HAP-1 (cell line): Measurements from ENCODE around the gene ICAM1.

ENCODE experiments used
- DNase-seq, 2 experiments: peaks; one replicate each; pipeline ENCODE4 v3.0.0-alpha.2; 2016 to 2020; ENCODE audit warnings: low spot score in 2 of 2
- H3K27me3 ChIP-seq: fragments of 250-450 bp; sonication (Bioruptor Pico); 2 replicates; pipeline ENCODE4 v1.5.1; 2020; ENCODE audit warnings: low read depth, mild to moderate bottlenecking, moderate library complexity
- H3K36me3 ChIP-seq: fragments of 250-450 bp; sonication (Bioruptor Pico); replicated peaks from 2 replicates; pipeline ENCODE4 v1.5.1; 2020; ENCODE audit warnings: mild to moderate bottlenecking
- H3K4me1 ChIP-seq: fragments of 250-450 bp; sonication (Bioruptor Pico); 2 replicates; pipeline ENCODE4 v1.5.1; 2020; ENCODE audit warnings: mild to moderate bottlenecking
- H3K4me3 ChIP-seq: fragments of 250-450 bp; sonication (Bioruptor Pico); 2 replicates; pipeline ENCODE4 v1.5.1; 2020; ENCODE audit warnings: mild to moderate bottlenecking, moderate library complexity
- H3K9me3 ChIP-seq: fragments of 250-450 bp; sonication (Bioruptor Pico); 2 replicates; pipeline ENCODE4 v1.5.1; 2020; ENCODE audit warnings: mild to moderate bottlenecking, moderate library complexity
- in situ Hi-C: fragments of 300-500 bp; cut with MboI; formaldehyde crosslinking; loops from 3 replicates; pipeline ENCODE4 v1.14.3; 2020; ENCODE audit warnings: low sequenced_read_pairs, inconsistent platforms, mixed read lengths

ICAM1 gene

GRCh38 chr19:10321874-10322835 is 51.2 kb downstream of the ICAM1 start:
- Histone ChIP-seq H3K27me3 (no peaks in the 10 kb centered on the region), H3K4me3 (no peak overlapping the region), H3K9me3 (no peaks in the 10 kb centered on the region), H3K4me1 (no peaks in the 10 kb centered on the region), H3K36me3 (peaks cover 78% of the 10 kb centered on the region)
- in situ Hi-C loops: no loop called here
- no peak for DNase-seq

DNA sequence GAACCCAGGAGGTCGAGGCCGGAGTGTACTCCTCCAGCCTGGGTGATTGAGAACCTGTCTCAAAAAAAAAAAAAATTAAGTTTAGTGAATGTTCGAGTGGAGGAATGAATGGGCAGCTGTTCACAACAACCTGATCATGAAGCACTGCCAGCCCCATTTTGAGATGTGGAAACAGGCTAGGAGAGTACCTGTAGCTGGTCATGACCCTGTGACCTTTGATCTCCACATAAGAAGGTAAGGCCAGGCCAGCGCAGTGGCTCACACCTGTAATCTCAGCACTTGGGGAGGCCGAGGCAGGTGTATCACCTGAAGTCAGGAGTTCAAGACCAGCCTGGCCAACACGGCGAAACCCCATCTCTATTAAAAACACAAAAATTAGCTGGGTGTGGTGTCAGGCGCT is 54.8 kb downstream of the ICAM1 start:
- in situ Hi-C loops: no loop called here
- Histone ChIP-seq H3K9me3 (no peaks in the 10 kb centered on the region), H3K4me3 (no peak overlapping the region)

GRCh38 chr19:10327793-10328192 is 56.9 kb downstream of the ICAM1 start:
- Histone ChIP-seq H3K27me3 (no peaks in the 10 kb centered on the region), H3K4me3 (no peak overlapping the region), H3K36me3 (peaks cover 75% of the 10 kb centered on the region), H3K4me1 (no peaks in the 10 kb centered on the region; the same call in 1 of the 2 replicates), H3K9me3 (no peaks in the 10 kb centered on the region)
- in situ Hi-C loops: no loop called here
- DNase-seq: no peak

More for the DNA sequence above, 54.8 kb downstream of the ICAM1 start:
- no peak for DNase-seq
- no peaks in the 10 kb centered on the region for H3K27me3 ChIP-seq
- H3K36me3 ChIP-seq: peaks cover 91% of the 10 kb centered on the region
- no peaks in the 10 kb centered on the region for H3K4me1 ChIP-seq

- H3K36me3 ChIP-seq: peaks cover 70% of the 10 kb centered on the region
- no peaks in the 10 kb centered on the region for H3K27me3 ChIP-seq
- H3K9me3 ChIP-seq: no peaks in the 10 kb centered on the region
- no peak overlapping the region for H3K4me3 ChIP-seq
- no peaks in the 10 kb centered on the region; the same call in 1 of the 2 replicates for H3K4me1 ChIP-seq
- no peak for DNase-seq
- in situ Hi-C loops: no loop called here
These were observed 57.9 kb downstream of the ICAM1 start for GRCh38 chr19:10328558-10329429.

DNA sequence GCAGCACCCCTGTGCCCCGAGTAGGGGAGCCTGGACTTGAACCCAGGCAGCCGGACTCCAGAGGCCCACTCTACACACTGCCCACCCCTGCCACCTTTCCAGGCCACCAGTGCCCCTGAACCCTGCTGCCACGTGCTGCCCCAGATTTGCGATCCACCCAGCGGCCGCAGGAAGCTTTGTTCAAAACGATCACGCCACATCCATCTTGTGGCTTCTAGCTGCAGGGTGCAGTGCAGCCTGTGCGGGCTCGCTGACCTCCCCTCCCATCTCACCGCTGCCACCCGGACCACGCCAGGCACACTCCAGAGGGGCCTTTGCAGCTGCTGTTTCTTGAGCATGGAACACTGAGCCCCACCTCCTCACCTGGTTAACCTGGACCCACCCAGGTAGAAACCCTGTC is 58.6 kb downstream of the ICAM1 start:
- DNase-seq: no peak
- Histone ChIP-seq H3K4me3 (no peak overlapping the region), H3K36me3 (peaks cover 64% of the 10 kb centered on the region), H3K9me3 (no peaks in the 10 kb centered on the region), H3K4me1 (peaks cover 4% of the 10 kb centered on the region), H3K27me3 (no peaks in the 10 kb centered on the region)
- in situ Hi-C loops: no loop called here

GRCh38 chr19:10332158-10332964 is 61.4 kb downstream of the ICAM1 start:
- no peak for DNase-seq
- H3K4me1 ChIP-seq: peaks cover 6% of the 10 kb centered on the region
- H3K4me3 ChIP-seq: peak overlapping the region; percentile 100
- H3K27me3 ChIP-seq: no peaks in the 10 kb centered on the region
- no peaks in the 10 kb centered on the region for H3K9me3 ChIP-seq
- H3K36me3 ChIP-seq: peaks cover 42% of the 10 kb centered on the region
- in situ Hi-C loops: no loop called here

GRCh38 chr19:10332965-10333757 is 62.2 kb downstream of the ICAM1 start, which contains the start of gene RAVER1:
Gene RAVER1 (minus strand): TSS chr19:10333529. CDS start chr19:10333507, 22 bp downstream.
- no peaks in the 10 kb centered on the region for H3K9me3 ChIP-seq
- H3K4me3 ChIP-seq: peak within 1 kb of the TSS; percentile 100
- peaks cover 6% of the 10 kb centered on the region for H3K4me1 ChIP-seq
- in situ Hi-C loops: no loop called here
- peaks cover 34% of the 10 kb centered on the region for H3K36me3 ChIP-seq
- peak; percentile 92 to 99 for DNase-seq
- no peaks in the 10 kb centered on the region for H3K27me3 ChIP-seq

DNA sequence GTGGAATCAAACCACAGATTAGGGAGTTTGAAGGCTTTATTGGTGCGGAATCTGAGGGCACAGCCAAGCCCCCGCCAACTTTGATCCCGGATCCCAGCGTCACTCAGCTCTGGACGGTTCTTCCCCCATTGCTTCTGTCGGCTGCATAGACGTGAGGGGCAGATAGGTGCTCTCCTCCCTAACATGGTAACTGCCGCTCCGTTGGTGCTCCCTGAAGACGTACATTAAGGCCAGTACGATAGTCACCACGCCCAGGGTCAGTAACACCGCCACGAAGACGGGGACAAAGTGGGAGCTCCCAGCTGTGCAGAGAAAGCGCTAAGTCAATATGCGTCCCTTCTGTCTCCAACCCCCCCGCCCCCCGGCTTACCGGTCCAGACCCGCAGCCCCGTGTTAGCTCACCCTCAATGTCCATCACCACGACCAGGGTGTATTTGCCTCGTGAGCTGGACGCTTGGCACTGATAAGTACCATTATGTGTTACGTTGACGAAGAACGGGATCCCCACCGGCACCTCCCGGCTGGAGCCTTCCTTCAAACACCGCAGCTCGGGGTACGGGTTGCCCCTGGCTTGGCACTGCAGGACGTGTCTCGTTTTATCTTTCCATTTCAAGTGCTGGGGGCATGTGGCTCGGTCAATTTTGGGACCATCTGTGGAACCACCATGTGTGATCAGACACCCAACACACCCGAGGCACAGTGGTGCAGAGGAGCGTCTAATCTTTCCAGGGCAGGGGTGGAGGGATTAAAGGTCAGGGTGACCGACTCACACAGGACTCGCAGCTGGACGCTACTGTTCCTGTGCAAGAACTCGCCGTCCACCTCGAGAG is 63.1 kb downstream of the ICAM1 start:
- Histone ChIP-seq H3K4me3 (peak overlapping the region; percentile 100), H3K9me3 (no peaks in the 10 kb centered on the region), H3K36me3 (peaks cover 26% of the 10 kb centered on the region), H3K4me1 (peaks cover 6% of the 10 kb centered on the region), H3K27me3 (no peaks in the 10 kb centered on the region)
- DNase-seq: no peak
- in situ Hi-C loops: no loop called here

- Histone ChIP-seq H3K9me3 (no peaks in the 10 kb centered on the region), H3K27me3 (no peaks in the 10 kb centered on the region), H3K36me3 (peaks cover 18% of the 10 kb centered on the region), H3K4me1 (peaks cover 6% of the 10 kb centered on the region), H3K4me3 (peak overlapping the region; percentile 100; the same call in 1 of the 2 replicates)
- peak; percentile 52 to 89 for DNase-seq
- in situ Hi-C loops: no loop called here
These were observed 63.9 kb downstream of the ICAM1 start for GRCh38 chr19:10334588-10335351.

GRCh38 chr19:10335352-10335985 is 64.5 kb downstream of the ICAM1 start:
- Histone ChIP-seq H3K36me3 (peaks cover 11% of the 10 kb centered on the region), H3K4me1 (peaks cover 6% of the 10 kb centered on the region), H3K27me3 (no peaks in the 10 kb centered on the region), H3K9me3 (no peaks in the 10 kb centered on the region), H3K4me3 (no peak overlapping the region)
- in situ Hi-C loops: no loop called here
- DNase-seq: no peak
